Nephron (organoid): Measurements from ENCODE around the gene ABCC4.

Experiments
- H3K27ac Mint-ChIP-seq, 3 experiments: 2 replicates each; pipeline ENCODE4 v1.8.0; 2020; ENCODE audit warnings: mixed read lengths in 3 of 3, mild to moderate bottlenecking in 2 of 3, moderate library complexity in 1 of 3
- H3K27me3 Mint-ChIP-seq: 2 replicates; pipeline ENCODE4 v1.8.0; 2021; ENCODE audit warnings: low read depth, mild to moderate bottlenecking, moderate library complexity, mixed read lengths
- H3K36me3 Mint-ChIP-seq: 2 replicates; pipeline ENCODE4 v1.8.0; 2020; ENCODE audit warnings: low read depth, mixed read lengths
- H3K4me1 Mint-ChIP-seq: 2 replicates; pipeline ENCODE4 v1.8.0; 2020; ENCODE audit warnings: mixed read lengths
- H3K4me3 Mint-ChIP-seq, 3 experiments: 2 replicates each; pipeline ENCODE4 v1.8.0; 2020; ENCODE audit warnings: mild to moderate bottlenecking in 3 of 3, mixed read lengths in 3 of 3, moderate library complexity in 2 of 3
- H3K9me3 Mint-ChIP-seq: 2 replicates; pipeline ENCODE4 v1.8.0; 2020; ENCODE audit warnings: mixed read lengths
- CTCF ChIP-seq, 3 experiments: fragments of 200-600 bp; sonication (generic); IDR thresholded peaks; one replicate each; pipeline ENCODE4 v1.5.0; 2021; ENCODE audit warnings: antibody characterized with exemption in 3 of 3; ENCODE audit not compliant: unreplicated experiment in 3 of 3

ABCC4 gene

GRCh38 chr13:94978516-94978915 lies 322.7 kb downstream of the ABCC4 start:
- no peak for TF ChIP-seq CTCF (IDR thresholded peaks at IDR 0.05; ENCODE audit: unreplicated experiment in 3 of 3)
- Mint-ChIP-seq H3K36me3 (no peaks in the 10 kb centered on the region), H3K4me1 (no peaks in the 10 kb centered on the region), H3K27me3 (no peaks in the 10 kb centered on the region), H3K27ac (no peak overlapping the region), H3K9me3 (no peaks in the 10 kb centered on the region), H3K4me3 (no peak overlapping the region)

GRCh38 chr13:94974015-94974951 lies 327.0 kb downstream of the ABCC4 start:
- H3K4me1 Mint-ChIP-seq, result no peaks in the 10 kb centered on the region
- H3K9me3 Mint-ChIP-seq, result no peaks in the 10 kb centered on the region
- no peak overlapping the region for H3K4me3 Mint-ChIP-seq
- TF ChIP-seq CTCF (IDR thresholded peaks at IDR 0.05; ENCODE audit: unreplicated experiment in 3 of 3), result no peak
- H3K27ac Mint-ChIP-seq, result no peak overlapping the region
- peaks cover 23% of the 10 kb centered on the region for H3K27me3 Mint-ChIP-seq
- no peaks in the 10 kb centered on the region for H3K36me3 Mint-ChIP-seq

- Mint-ChIP-seq H3K27ac (no peak overlapping the region), H3K27me3 (peaks cover 38% of the 10 kb centered on the region), H3K9me3 (no peaks in the 10 kb centered on the region), H3K4me1 (peaks cover 9% of the 10 kb centered on the region), H3K4me3 (no peak overlapping the region), H3K36me3 (no peaks in the 10 kb centered on the region)
- TF ChIP-seq CTCF (IDR thresholded peaks at IDR 0.05; ENCODE audit: unreplicated experiment in 3 of 3), result no peak
Measured at GRCh38 chr13:94972262-94972661, 329.0 kb downstream of the ABCC4 start.
